ENCODE measurements around the gene RELN. TPM values are rescaled to one million over a fixed set of nuclear protein-coding genes. Genes with fewer than 3 reads are reported as not detected.

The RELN gene
- total RNA-seq, 1 experiment from 2014 or later, result 0.20 TPM

Other genes with a start within 250 kb of the RELN start
- gene ORC5, start 218.4 kb upstream of the RELN start, total RNA-seq (2021; ENCODE audit: unreplicated experiment), result 30.2 TPM

Data from HCT116 (cell line).